Measurements from ENCODE around the gene RRP1.

The RRP1 gene

DNA sequence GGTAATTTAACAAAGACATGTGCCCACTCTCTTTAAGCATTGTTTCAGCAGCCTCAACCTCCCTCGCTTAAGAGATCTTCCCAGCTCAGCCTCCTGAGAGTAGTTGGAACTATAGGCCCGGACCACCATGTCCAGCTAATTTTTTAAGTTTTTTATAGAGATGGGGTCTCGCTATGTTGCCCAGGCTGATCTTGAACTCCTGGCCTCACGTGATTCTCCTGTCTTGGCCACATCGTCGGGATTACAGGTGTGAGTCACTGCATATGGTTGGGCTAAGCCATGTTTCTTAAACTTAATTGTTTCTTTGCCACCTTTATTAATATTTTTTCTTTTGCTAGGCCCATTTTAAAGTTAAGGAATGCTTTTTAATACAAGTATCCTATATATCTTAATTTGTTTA lies 57.1 kb downstream of the RRP1 start:
- no peak for DNase-seq

- DNase-seq = no peak
Measured at GRCh38 chr21:43847301-43847700, 57.9 kb downstream of the RRP1 start.

GRCh38 chr21:43848771-43849170 lies 59.4 kb downstream of the RRP1 start:
- DNase-seq = no peak

- DNase-seq = no peak
Measured at GRCh38 chr21:43849532-43850299, 60.3 kb downstream of the RRP1 start.

- no peak for DNase-seq
Measured at GRCh38 chr21:43850728-43851295, 61.4 kb downstream of the RRP1 start.

- no peak for DNase-seq
Measured at GRCh38 chr21:43851593-43851992, 62.2 kb downstream of the RRP1 start.

DNA sequence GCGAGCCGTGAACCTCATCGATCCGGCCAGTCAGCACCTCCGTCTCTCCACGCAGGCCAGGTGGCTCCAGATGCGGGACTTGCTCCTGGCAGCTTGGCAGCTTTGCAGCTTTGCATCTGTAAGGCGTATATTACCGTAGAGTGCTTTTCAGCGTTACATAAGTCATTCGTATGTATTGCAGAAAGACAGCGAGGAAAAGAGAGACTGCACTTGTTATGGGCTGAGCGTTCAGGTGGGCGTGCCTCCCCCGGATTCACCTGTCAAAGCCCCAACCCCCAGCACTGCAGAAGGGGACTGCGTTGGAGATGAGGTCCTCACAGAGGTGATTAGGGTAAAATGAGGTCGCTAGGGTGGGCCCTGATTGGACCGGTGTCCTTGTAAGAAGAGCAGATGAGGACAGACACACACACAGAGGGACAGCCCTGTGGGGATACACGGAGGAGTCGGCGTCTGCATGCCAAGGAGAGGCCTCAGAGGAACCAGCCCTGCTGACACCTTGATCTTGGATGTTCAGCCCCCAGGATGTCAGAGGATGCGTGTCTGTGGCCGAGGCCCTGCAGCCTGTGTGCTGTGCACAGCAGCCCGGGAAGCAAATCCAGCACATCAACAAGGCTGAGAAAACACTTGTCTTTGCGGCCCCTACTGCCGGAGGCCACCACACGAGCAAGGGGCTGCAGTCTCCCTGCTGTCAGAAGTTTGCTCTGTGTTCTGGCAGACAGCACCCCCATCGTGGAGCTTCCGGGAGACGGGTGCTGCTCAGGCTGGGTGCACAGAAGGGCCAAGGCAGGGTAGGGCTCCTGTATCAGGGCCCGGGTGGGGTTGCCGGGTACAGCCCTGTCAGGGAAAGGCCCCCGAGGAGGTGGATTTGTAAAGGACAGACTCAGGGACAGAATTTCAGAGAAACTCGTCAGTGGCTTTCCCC lies 64.7 kb downstream of the RRP1 start:
- no peak for DNase-seq
